Trophoblast cell (in vitro differentiated cells and primary cell): ENCODE results near the gene GALNT9.
"Not testable (repeated sequence)": the region's sequence is repeated elsewhere in the genome, so short reads cannot be mapped to it uniquely, and the experiment has no call there.

Experiments used
- DNase-seq, 2 donors: peaks; one replicate each; pipeline ENCODE4 v3.0.0-alpha.2; 2016
- H2AFZ ChIP-seq: 2 replicates; pipeline ENCODE4 v1.6.1; 2013; ENCODE audit warnings: low read length, moderate library complexity, mild to moderate bottlenecking; ENCODE audit not compliant: insufficient read depth, poor library complexity
- H2AK5ac ChIP-seq: 2 replicates; pipeline ENCODE4 v1.6.1; 2013; ENCODE audit warnings: mild to moderate bottlenecking, low read length
- H2BK120ac ChIP-seq: 2 replicates; pipeline ENCODE4 v1.6.1; 2013; ENCODE audit warnings: low read length, mild to moderate bottlenecking, moderate library complexity; ENCODE audit not compliant: insufficient read depth, poor library complexity
- H2BK12ac ChIP-seq: 2 replicates; pipeline ENCODE4 v1.6.1; 2013; ENCODE audit warnings: mild to moderate bottlenecking, low read length, moderate library complexity
- H2BK5ac ChIP-seq: 2 replicates; pipeline ENCODE4 v1.6.1; 2013; ENCODE audit warnings: low read length, low read depth, moderate library complexity, mild to moderate bottlenecking; ENCODE audit not compliant: poor library complexity
- H3K14ac ChIP-seq: 2 replicates; pipeline ENCODE4 v1.6.1; 2013; ENCODE audit warnings: mild to moderate bottlenecking, low read length
- H3K18ac ChIP-seq: 2 replicates; pipeline ENCODE4 v1.6.1; 2013; ENCODE audit warnings: mild to moderate bottlenecking, low read length
- H3K23ac ChIP-seq: 2 replicates; pipeline ENCODE4 v1.6.1; 2013; ENCODE audit warnings: low read length
- H3K27ac ChIP-seq: 2 replicates; pipeline ENCODE4 v1.5.1; 2013; ENCODE audit warnings: low read depth, mild to moderate bottlenecking, inconsistent platforms, low read length, moderate library complexity
- H3K27me3 ChIP-seq: 2 replicates; pipeline ENCODE4 v1.6.1; 2013; ENCODE audit warnings: inconsistent platforms, mild to moderate bottlenecking, low read length, moderate library complexity; ENCODE audit not compliant: insufficient read depth
- H3K36me3 ChIP-seq, 2 experiments: 1 replicate in 1 of 2; 2 replicates in 1 of 2; pipeline ENCODE4 v1.6.1; 2013; ENCODE audit warnings: low read length in 2 of 2, mild to moderate bottlenecking in 2 of 2, moderate library complexity in 1 of 2; ENCODE audit not compliant: insufficient read depth in 2 of 2, control insufficient read depth in 1 of 2
- H3K4ac ChIP-seq: 2 replicates; pipeline ENCODE4 v1.6.1; 2013; ENCODE audit warnings: low read depth, mild to moderate bottlenecking, low read length, moderate library complexity
- H3K4me1 ChIP-seq, 2 experiments: 1 replicate in 1 of 2; 2 replicates in 1 of 2; pipeline ENCODE4 v1.6.1; 2013; ENCODE audit warnings: low read length in 2 of 2, mild to moderate bottlenecking in 2 of 2, moderate library complexity in 1 of 2; ENCODE audit not compliant: insufficient read depth in 2 of 2, control insufficient read depth in 1 of 2
- H3K4me2 ChIP-seq: 2 replicates; pipeline ENCODE4 v1.6.1; 2013; ENCODE audit warnings: inconsistent platforms, mild to moderate bottlenecking, low read length, moderate library complexity
- H3K4me3 ChIP-seq: 2 replicates; pipeline ENCODE4 v1.5.1; 2013; ENCODE audit warnings: mild to moderate bottlenecking, low read depth, low read length, inconsistent platforms
- H3K79me1 ChIP-seq: one replicate; pipeline ENCODE4 v1.6.1; 2013; ENCODE audit warnings: low read length
- H3K79me2 ChIP-seq: 2 replicates; pipeline ENCODE4 v1.6.1; 2013; ENCODE audit warnings: low read length, mild to moderate bottlenecking; ENCODE audit not compliant: control insufficient read depth, insufficient read depth, poor library complexity
- H3K9ac ChIP-seq: 2 replicates; pipeline ENCODE4 v1.6.1; 2013; ENCODE audit warnings: mild to moderate bottlenecking, low read length
- H3K9me3 ChIP-seq: 2 replicates; pipeline ENCODE4 v1.6.1; 2013; ENCODE audit warnings: low read depth, mild to moderate bottlenecking, control low read depth, inconsistent platforms, low read length; ENCODE audit not compliant: insufficient read depth
- H4K12ac ChIP-seq: 2 replicates; pipeline ENCODE4 v1.6.1; 2013; ENCODE audit warnings: low read depth, mild to moderate bottlenecking, low read length, moderate library complexity
- H4K8ac ChIP-seq: 2 replicates; pipeline ENCODE4 v1.6.1; 2013; ENCODE audit warnings: low read depth, mild to moderate bottlenecking, low read length, moderate library complexity
- H4K91ac ChIP-seq: one replicate; pipeline ENCODE4 v1.6.1; 2013; ENCODE audit warnings: low read depth, mild to moderate bottlenecking, low read length, moderate library complexity
- WGBS: extraction: QIAGEN DNeasy Blood & Tissue Kit; methylation state at CpG from one replicate; pipeline ENCODE4 v1.1.7; 2013; ENCODE audit warnings: missing lambda C conversion rate; ENCODE audit not compliant: insufficient read length, insufficient coverage; ENCODE audit errors: extremely low coverage; 5-methylcytosine and 5-hydroxymethylcytosine counted together

GALNT9 gene

DNA sequence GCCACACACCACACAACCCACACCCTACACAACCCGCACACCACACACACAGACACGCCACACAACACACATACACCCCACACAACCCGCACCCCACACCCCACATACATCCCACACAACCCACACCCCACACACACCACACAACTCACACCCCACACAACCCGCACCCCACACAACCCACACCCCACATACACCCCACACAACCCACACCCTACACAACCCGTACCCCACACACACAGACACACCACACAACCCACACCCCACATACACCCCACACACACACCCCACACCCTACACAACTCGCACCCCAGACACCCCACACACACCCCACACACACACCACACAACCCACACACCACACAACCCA, 106.6 kb downstream of the GALNT9 start:
- no peak overlapping the region for H3K9ac ChIP-seq
- no peak overlapping the region for H3K18ac ChIP-seq
- H4K91ac ChIP-seq, result no peak overlapping the region

DNA sequence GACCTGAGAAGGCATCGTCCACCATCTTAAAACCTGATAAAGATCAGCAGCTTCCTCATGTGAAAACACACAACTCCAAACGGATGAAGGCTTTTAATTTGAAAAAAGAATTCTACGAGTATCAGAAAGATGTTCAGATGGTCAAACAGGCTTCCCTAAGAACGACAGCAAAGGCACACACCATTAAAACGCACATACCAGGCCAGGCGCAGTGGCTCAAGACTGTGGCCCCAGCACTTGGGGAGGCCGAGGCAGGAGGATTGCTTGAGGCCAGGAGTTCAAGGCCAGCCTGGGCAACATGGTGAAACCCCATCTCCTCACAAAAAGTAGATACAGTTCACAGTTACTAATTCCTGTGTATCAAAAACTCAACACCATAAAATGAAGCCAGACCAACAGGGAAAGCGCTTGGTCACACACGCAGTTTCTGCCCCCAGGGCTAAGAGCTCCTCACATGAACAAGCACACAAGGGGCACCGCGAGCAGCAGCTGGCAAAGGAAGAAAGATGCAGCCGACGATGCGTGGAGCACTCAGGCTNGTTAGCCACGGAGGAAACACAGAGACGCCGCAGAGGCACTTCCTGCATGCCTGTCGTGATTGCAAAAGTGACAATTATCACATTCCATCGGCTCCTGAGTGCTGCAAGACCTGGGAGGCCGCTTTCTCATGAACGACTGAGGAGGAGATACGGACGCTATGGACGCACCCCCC, 107.1 kb downstream of the GALNT9 start:
- H3K27me3 ChIP-seq, result no peaks in the 10 kb centered on the region
- no peak overlapping the region for H3K27ac ChIP-seq
- peak overlapping the region; percentile 19 for H3K4me2 ChIP-seq
- no peak overlapping the region for H3K4ac ChIP-seq
- no peaks in the 10 kb centered on the region for H3K36me3 ChIP-seq
- H3K79me1 ChIP-seq, result peaks cover 4% of the 10 kb centered on the region
- no peak overlapping the region for H2BK12ac ChIP-seq
- H4K91ac ChIP-seq, result no peak overlapping the region
- no peak overlapping the region for H3K9ac ChIP-seq
- no peak overlapping the region for H3K23ac ChIP-seq
- no peaks in the 10 kb centered on the region for H3K79me2 ChIP-seq
- H3K4me3 ChIP-seq, result no peak overlapping the region
- H2BK5ac ChIP-seq, result no peak overlapping the region
- H2BK120ac ChIP-seq, result no peak overlapping the region
- WGBS, result no CpG with 5 or more reads among the region's 24 CpGs
- no peak overlapping the region for H2AK5ac ChIP-seq
- DNase-seq, result peak; percentile 70 to 83
- H2AFZ ChIP-seq, result no peak overlapping the region
- no peak overlapping the region for H3K18ac ChIP-seq
- H3K9me3 ChIP-seq, result peaks cover 23% of the 10 kb centered on the region
- peaks cover 5 to 11% of the 10 kb centered on the region in 2 experiments for H3K4me1 ChIP-seq
- no peak overlapping the region for H4K12ac ChIP-seq
- H4K8ac ChIP-seq, result peak overlapping the region; percentile 26
- H3K14ac ChIP-seq, result no peak overlapping the region

More for the DNA sequence above, 106.6 kb downstream of the GALNT9 start:
- Histone ChIP-seq H3K36me3 (no peaks in the 10 kb centered on the region), H2AK5ac (no peak overlapping the region), H2BK5ac (no peak overlapping the region), H3K14ac (no peak overlapping the region), H2BK12ac (no peak overlapping the region), H3K79me2 (no peaks in the 10 kb centered on the region), H3K27ac (no peak overlapping the region), H3K4me1 (peaks cover 5 to 11% of the 10 kb centered on the region in 2 experiments), H3K79me1 (peaks cover 4% of the 10 kb centered on the region), H3K9me3 (peaks cover 19% of the 10 kb centered on the region), H3K27me3 (no peaks in the 10 kb centered on the region), H2AFZ (no peak overlapping the region), H3K4ac (no peak overlapping the region), H4K12ac (no peak overlapping the region), H4K8ac (peak overlapping the region; percentile 26), H3K4me3 (no peak overlapping the region), H3K4me2 (peak overlapping the region; percentile 19), H2BK120ac (no peak overlapping the region), H3K23ac (no peak overlapping the region)
- 100% methylated on average over 6 of the region's 6 CpGs for WGBS
- no peak for DNase-seq

DNA sequence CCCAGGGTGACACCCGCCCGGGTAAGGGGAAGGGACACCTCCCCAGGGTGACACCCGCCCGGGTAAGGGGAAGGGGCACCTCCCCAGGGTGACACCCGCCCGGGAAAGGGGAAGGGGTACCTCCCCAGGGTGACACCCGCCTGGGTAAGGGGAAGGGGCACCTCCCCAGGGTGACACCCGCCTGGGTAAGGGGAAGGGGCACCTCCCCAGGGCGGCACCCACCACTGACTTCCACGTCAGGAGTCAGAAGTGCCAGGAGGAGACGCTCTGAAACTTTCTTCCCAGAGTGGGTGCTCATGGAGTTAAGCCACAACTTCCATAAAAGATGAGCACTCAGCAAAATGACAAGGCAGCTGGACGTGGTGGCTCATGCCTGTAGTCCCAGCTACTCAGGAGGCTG, 109.6 kb downstream of the GALNT9 start:
- not testable (repeated sequence) for H2BK12ac ChIP-seq, H3K23ac ChIP-seq, H2BK120ac ChIP-seq, H2AK5ac ChIP-seq, H3K4me2 ChIP-seq, H3K14ac ChIP-seq, H3K27me3 ChIP-seq, H3K4ac ChIP-seq, H4K12ac ChIP-seq, H4K8ac ChIP-seq, H3K79me1 ChIP-seq, H4K91ac ChIP-seq, H2BK5ac ChIP-seq, H3K4me3 ChIP-seq, H3K36me3 ChIP-seq, H3K79me2 ChIP-seq, H2AFZ ChIP-seq, DNase-seq, H3K9ac ChIP-seq, H3K18ac ChIP-seq, H3K27ac ChIP-seq
- Histone ChIP-seq H3K4me1 (peaks cover 5 to 11% of the 10 kb centered on the region in 2 experiments), H3K9me3 (peaks cover 11% of the 10 kb centered on the region)
- WGBS, result no CpG with 5 or more reads among the region's 12 CpGs

GRCh38 chr12:132219323-132219722, 110.1 kb downstream of the GALNT9 start:
- Histone ChIP-seq H3K79me1 (peaks cover 4% of the 10 kb centered on the region), H3K23ac (no peak overlapping the region), H3K9ac (no peak overlapping the region), H3K27me3 (no peaks in the 10 kb centered on the region), H3K36me3 (no peaks in the 10 kb centered on the region), H3K4me1 (peaks cover 5 to 11% of the 10 kb centered on the region in 2 experiments), H2BK120ac (no peak overlapping the region), H2BK12ac (no peak overlapping the region), H3K4me3 (no peak overlapping the region), H3K9me3 (peaks cover 8% of the 10 kb centered on the region), H4K8ac (no peak overlapping the region), H4K12ac (no peak overlapping the region), H3K27ac (no peak overlapping the region), H3K18ac (no peak overlapping the region), H3K4me2 (no peak overlapping the region), H2AK5ac (no peak overlapping the region), H4K91ac (no peak overlapping the region), H3K14ac (no peak overlapping the region), H3K79me2 (no peaks in the 10 kb centered on the region), H2BK5ac (no peak overlapping the region), H3K4ac (no peak overlapping the region), H2AFZ (no peak overlapping the region)
- no peak for DNase-seq
- WGBS, result no CpG with 5 or more reads among the region's 16 CpGs
